GM23338 (cell line): Measurements from ENCODE around the gene CUBN. TPM values are rescaled to one million over a fixed set of nuclear protein-coding genes. Genes with fewer than 3 reads are reported as not detected.

ENCODE experiments used
- ATAC-seq: fragments of 200-7000 bp; cut with Tn5 transposase; 3 replicates; pipeline ENCODE4 v1.9.1; 2020
- DNase-seq: peaks from one replicate; pipeline ENCODE4 v3.0.0-alpha.2; 2015; ENCODE audit warnings: low spot score
- H2AFZ ChIP-seq: fragments of 200-600 bp; sonication (generic); 2 replicates; pipeline ENCODE4 v1.8.0; 2016; ENCODE audit warnings: antibody characterized with exemption, mild to moderate bottlenecking, moderate library complexity
- H3F3A ChIP-seq: fragments of 200-600 bp; sonication (generic); replicated peaks from 2 replicates; pipeline ENCODE4 v1.8.0; 2017; ENCODE audit warnings: antibody characterized with exemption, mixed run types, low read depth
- H3K27ac ChIP-seq: fragments of 200-600 bp; sonication (generic); 2 replicates; pipeline ENCODE4 v1.6.1; 2016; ENCODE audit warnings: low read depth
- H3K27me3 ChIP-seq: fragments of 200-600 bp; sonication (generic); 2 replicates; pipeline ENCODE4 v1.8.0; 2016; ENCODE audit warnings: mild to moderate bottlenecking, mixed run types, moderate library complexity; ENCODE audit not compliant: insufficient read depth
- H3K36me3 ChIP-seq: fragments of 200-600 bp; sonication (generic); 2 replicates; pipeline ENCODE4 v1.8.0; 2016; ENCODE audit warnings: mild to moderate bottlenecking; ENCODE audit not compliant: insufficient read depth
- H3K4me1 ChIP-seq: fragments of 200-600 bp; sonication (generic); 2 replicates; pipeline ENCODE4 v1.8.0; 2016; ENCODE audit warnings: mild to moderate bottlenecking, moderate library complexity; ENCODE audit not compliant: insufficient read depth
- H3K4me2 ChIP-seq: fragments of 200-600 bp; sonication (generic); 2 replicates; pipeline ENCODE4 v1.7.1; 2017; ENCODE audit warnings: mixed run types
- H3K4me3 ChIP-seq: fragments of 200-600 bp; sonication (generic); 2 replicates; pipeline ENCODE4 v1.6.1; 2016; ENCODE audit warnings: mixed run types
- H3K79me2 ChIP-seq: fragments of 200-600 bp; sonication (generic); replicated peaks from 2 replicates; pipeline ENCODE4 v1.8.0; 2017; ENCODE audit warnings: mild to moderate bottlenecking; ENCODE audit not compliant: insufficient read depth
- H3K9me2 ChIP-seq: fragments of 200-600 bp; sonication (generic); 2 replicates; pipeline ENCODE4 v1.8.0; 2017; ENCODE audit not compliant: insufficient read depth
- H4K20me1 ChIP-seq: fragments of 200-600 bp; sonication (generic); replicated peaks from 2 replicates; pipeline ENCODE4 v1.8.0; 2017; ENCODE audit warnings: mild to moderate bottlenecking; ENCODE audit not compliant: insufficient read depth
- H3K27ac Mint-ChIP-seq: 2 replicates; pipeline ENCODE4 v1.8.0; 2020; ENCODE audit warnings: inconsistent platforms, mild to moderate bottlenecking, moderate library complexity, mixed read lengths
- H3K27me3 Mint-ChIP-seq: 3 replicates; pipeline ENCODE4 v1.8.0; 2022; ENCODE audit warnings: low read depth, mild to moderate bottlenecking, moderate library complexity, mixed read lengths, inconsistent platforms; ENCODE audit not compliant: insufficient read depth, poor library complexity
- H3K36me3 Mint-ChIP-seq: 3 replicates; pipeline ENCODE4 v1.8.0; 2021; ENCODE audit warnings: low read depth, mild to moderate bottlenecking, inconsistent platforms, moderate library complexity, mixed read lengths
- H3K4me1 Mint-ChIP-seq: 3 replicates; pipeline ENCODE4 v1.8.0; 2020; ENCODE audit warnings: mild to moderate bottlenecking, inconsistent platforms, mixed read lengths
- H3K4me3 Mint-ChIP-seq: 3 replicates; pipeline ENCODE4 v1.8.0; 2021; ENCODE audit warnings: moderate library complexity, mild to moderate bottlenecking, inconsistent platforms, mixed read lengths
- H3K9me3 Mint-ChIP-seq: 3 replicates; pipeline ENCODE4 v1.8.0; 2020; ENCODE audit warnings: moderate library complexity, mild to moderate bottlenecking, inconsistent platforms, mixed read lengths
- CREB1 ChIP-seq: fragments of 250-450 bp; sonication (Bioruptor Pico); IDR thresholded peaks from 2 replicates; pipeline ENCODE4 v1.5.0; 2020; ENCODE audit warnings: low read depth, mild to moderate bottlenecking, moderate library complexity
- EZH2phosphoT487 ChIP-seq: fragments of 200-600 bp; sonication (generic); IDR thresholded peaks from one replicate; pipeline ENCODE4 v1.8.1; 2018; ENCODE audit warnings: antibody characterized with exemption; ENCODE audit not compliant: unreplicated experiment
- NANOG ChIP-seq: IDR thresholded peaks from 2 replicates; pipeline ENCODE4 v1.6.1; 2016; ENCODE audit warnings: antibody characterized with exemption, borderline replicate concordance
- POLR2AphosphoS5 ChIP-seq: IDR thresholded peaks from 2 replicates; pipeline ENCODE4 v1.6.1; 2016; ENCODE audit warnings: antibody characterized with exemption, low read depth
- STAT1 ChIP-seq: IDR thresholded peaks from one replicate; pipeline ENCODE4 v1.6.1; 2016; ENCODE audit warnings: antibody characterized with exemption; ENCODE audit not compliant: unreplicated experiment
- polyA plus RNA-seq: library from polyadenylated mRNA; unstranded; fragments of >200 nt; fragmentation: Nextera tagmentation; extraction: Ambion mirVana; gene quantifications from 2 replicates; pipeline ENCODE4 v1.2.1, GENCODE V29; 2016
- total RNA-seq: library from RNA; depleted of rRNA; stranded (reverse); fragments of >200 nt; shearing (Covaris generic); gene quantifications from 2 replicates; pipeline ENCODE4 v1.2.3, GENCODE V29; 2014
- TF ChIP-seq, protein P1 (sequence below): fragments of 250-450 bp; sonication (Bioruptor Pico); IDR thresholded peaks from 2 replicates; pipeline ENCODE4 v1.5.0; 2020; ENCODE audit warnings: mild to moderate bottlenecking, moderate library complexity
- TF ChIP-seq, protein P2 (sequence below): IDR thresholded peaks from one replicate; pipeline ENCODE4 v1.6.1; 2018; ENCODE audit warnings: antibody characterized with exemption; ENCODE audit not compliant: unreplicated experiment

The CUBN gene
- total and polyA plus RNA-seq, 2 experiments from 2014 or later: 0.06 to 1.8 TPM

DNA sequence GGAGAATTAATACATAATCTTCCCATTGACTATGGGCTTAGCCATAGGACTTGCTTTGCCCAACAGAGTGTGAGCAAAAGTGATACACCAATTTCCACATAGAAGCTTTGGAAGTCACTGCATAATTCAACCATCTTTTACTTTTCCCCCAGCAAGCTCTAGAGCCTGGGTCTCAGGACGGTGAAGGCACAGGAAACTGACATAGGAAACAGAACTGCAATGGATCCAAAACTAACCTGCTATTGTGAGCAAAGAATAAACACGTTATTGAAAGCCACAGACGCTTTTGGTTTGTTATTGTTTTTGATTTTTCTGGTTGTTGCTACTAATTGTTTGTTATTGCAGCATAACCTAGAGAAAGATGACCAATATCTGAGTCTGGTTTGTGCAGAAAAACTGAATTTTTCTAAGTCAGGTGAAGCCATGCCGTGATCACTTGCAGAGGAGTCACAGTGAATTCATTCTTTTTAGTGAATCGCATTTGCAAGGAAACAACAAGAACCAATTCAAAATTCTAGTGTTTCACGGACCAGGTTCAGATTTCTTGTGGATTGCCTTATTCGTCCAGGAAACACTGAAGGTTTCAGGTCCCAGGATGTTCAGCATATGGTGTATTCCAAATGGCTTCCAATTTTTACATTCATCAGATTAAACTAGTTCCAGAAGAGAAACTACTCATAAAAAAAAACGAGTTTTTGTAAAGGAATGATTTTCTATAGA is 52.8 kb downstream of the CUBN start:
- H3F3A ChIP-seq: no peaks in the 10 kb centered on the region
- H3K27ac Mint-ChIP-seq: no peak overlapping the region

More for the DNA sequence above, 52.8 kb downstream of the CUBN start:
- Histone ChIP-seq H3K79me2 (no peaks in the 10 kb centered on the region), H4K20me1 (no peaks in the 10 kb centered on the region), H2AFZ (peak overlapping the region; percentile 24; the same call in 1 of the 2 replicates), H3K36me3 (no peaks in the 10 kb centered on the region), H3K27ac (no peak overlapping the region), H3K27me3 (no peaks in the 10 kb centered on the region), H3K4me2 (no peak overlapping the region), H3K4me1 (peaks cover 18% of the 10 kb centered on the region), H3K9me2 (0 out of 2 replicates have a peak, but pooled peaks cover 9% of the 10 kb centered on the region), H3K4me3 (no peak overlapping the region)
- no peak overlapping the region for H3K4me3 Mint-ChIP-seq
- TF ChIP-seq, protein P1, sequence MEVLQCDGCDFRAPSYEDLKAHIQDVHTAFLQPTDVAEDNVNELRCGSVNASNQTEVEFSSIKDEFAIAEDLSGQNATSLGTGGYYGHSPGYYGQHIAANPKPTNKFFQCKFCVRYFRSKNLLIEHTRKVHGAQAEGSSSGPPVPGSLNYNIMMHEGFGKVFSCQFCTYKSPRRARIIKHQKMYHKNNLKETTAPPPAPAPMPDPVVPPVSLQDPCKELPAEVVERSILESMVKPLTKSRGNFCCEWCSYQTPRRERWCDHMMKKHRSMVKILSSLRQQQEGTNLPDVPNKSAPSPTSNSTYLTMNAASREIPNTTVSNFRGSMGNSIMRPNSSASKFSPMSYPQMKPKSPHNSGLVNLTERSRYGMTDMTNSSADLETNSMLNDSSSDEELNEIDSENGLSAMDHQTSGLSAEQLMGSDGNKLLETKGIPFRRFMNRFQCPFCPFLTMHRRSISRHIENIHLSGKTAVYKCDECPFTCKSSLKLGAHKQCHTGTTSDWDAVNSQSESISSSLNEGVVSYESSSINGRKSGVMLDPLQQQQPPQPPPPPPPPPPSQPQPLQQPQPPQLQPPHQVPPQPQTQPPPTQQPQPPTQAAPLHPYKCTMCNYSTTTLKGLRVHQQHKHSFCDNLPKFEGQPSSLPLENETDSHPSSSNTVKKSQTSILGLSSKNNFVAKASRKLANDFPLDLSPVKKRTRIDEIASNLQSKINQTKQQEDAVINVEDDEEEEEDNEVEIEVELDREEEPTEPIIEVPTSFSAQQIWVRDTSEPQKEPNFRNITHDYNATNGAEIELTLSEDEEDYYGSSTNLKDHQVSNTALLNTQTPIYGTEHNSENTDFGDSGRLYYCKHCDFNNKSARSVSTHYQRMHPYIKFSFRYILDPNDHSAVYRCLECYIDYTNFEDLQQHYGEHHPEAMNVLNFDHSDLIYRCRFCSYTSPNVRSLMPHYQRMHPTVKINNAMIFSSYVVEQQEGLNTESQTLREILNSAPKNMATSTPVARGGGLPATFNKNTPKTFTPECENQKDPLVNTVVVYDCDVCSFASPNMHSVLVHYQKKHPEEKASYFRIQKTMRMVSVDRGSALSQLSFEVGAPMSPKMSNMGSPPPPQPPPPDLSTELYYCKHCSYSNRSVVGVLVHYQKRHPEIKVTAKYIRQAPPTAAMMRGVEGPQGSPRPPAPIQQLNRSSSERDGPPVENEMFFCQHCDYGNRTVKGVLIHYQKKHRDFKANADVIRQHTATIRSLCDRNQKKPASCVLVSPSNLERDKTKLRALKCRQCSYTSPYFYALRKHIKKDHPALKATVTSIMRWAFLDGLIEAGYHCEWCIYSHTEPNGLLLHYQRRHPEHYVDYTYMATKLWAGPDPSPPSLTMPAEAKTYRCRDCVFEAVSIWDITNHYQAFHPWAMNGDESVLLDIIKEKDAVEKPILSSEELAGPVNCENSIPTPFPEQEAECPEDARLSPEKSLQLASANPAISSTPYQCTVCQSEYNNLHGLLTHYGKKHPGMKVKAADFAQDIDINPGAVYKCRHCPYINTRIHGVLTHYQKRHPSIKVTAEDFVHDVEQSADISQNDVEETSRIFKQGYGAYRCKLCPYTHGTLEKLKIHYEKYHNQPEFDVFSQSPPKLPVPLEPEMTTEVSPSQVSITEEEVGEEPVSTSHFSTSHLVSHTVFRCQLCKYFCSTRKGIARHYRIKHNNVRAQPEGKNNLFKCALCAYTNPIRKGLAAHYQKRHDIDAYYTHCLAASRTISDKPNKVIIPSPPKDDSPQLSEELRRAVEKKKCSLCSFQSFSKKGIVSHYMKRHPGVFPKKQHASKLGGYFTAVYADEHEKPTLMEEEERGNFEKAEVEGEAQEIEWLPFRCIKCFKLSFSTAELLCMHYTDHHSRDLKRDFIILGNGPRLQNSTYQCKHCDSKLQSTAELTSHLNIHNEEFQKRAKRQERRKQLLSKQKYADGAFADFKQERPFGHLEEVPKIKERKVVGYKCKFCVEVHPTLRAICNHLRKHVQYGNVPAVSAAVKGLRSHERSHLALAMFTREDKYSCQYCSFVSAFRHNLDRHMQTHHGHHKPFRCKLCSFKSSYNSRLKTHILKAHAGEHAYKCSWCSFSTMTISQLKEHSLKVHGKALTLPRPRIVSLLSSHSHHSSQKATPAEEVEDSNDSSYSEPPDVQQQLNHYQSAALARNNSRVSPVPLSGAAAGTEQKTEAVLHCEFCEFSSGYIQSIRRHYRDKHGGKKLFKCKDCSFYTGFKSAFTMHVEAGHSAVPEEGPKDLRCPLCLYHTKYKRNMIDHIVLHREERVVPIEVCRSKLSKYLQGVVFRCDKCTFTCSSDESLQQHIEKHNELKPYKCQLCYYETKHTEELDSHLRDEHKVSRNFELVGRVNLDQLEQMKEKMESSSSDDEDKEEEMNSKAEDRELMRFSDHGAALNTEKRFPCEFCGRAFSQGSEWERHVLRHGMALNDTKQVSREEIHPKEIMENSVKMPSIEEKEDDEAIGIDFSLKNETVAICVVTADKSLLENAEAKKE (CRISPR knock-in tag): no peak
- TF ChIP-seq NANOG (no peak), STAT1 (no peak), CREB1 (CRISPR knock-in tag) (no peak), POLR2AphosphoS5 (no peak), EZH2phosphoT487 (no peak)
- TF ChIP-seq, protein P2, sequence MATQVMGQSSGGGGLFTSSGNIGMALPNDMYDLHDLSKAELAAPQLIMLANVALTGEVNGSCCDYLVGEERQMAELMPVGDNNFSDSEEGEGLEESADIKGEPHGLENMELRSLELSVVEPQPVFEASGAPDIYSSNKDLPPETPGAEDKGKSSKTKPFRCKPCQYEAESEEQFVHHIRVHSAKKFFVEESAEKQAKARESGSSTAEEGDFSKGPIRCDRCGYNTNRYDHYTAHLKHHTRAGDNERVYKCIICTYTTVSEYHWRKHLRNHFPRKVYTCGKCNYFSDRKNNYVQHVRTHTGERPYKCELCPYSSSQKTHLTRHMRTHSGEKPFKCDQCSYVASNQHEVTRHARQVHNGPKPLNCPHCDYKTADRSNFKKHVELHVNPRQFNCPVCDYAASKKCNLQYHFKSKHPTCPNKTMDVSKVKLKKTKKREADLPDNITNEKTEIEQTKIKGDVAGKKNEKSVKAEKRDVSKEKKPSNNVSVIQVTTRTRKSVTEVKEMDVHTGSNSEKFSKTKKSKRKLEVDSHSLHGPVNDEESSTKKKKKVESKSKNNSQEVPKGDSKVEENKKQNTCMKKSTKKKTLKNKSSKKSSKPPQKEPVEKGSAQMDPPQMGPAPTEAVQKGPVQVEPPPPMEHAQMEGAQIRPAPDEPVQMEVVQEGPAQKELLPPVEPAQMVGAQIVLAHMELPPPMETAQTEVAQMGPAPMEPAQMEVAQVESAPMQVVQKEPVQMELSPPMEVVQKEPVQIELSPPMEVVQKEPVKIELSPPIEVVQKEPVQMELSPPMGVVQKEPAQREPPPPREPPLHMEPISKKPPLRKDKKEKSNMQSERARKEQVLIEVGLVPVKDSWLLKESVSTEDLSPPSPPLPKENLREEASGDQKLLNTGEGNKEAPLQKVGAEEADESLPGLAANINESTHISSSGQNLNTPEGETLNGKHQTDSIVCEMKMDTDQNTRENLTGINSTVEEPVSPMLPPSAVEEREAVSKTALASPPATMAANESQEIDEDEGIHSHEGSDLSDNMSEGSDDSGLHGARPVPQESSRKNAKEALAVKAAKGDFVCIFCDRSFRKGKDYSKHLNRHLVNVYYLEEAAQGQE: no peak
- ATAC-seq (no peak), DNase-seq (no peak)
- H3K27me3 Mint-ChIP-seq: no peaks in the 10 kb centered on the region
- H3K4me1 Mint-ChIP-seq: peaks cover 14% of the 10 kb centered on the region
- no peaks in the 10 kb centered on the region for H3K9me3 Mint-ChIP-seq
- H3K36me3 Mint-ChIP-seq: no peaks in the 10 kb centered on the region
